Heart left ventricle (tissue), 16 donors: Measurements from ENCODE around the gene RAPGEF5. TPM values are rescaled to one million over a fixed set of nuclear protein-coding genes. Genes with fewer than 3 reads are reported as not detected.

Source experiments
- ATAC-seq, 4 donors: fragments of 200-7000 bp; cut with Tn5 transposase; one replicate each; pipeline ENCODE4 v1.9.1; 2020 to 2022; ENCODE audit warnings: moderate library complexity in 4 of 4, mild to moderate bottlenecking in 3 of 4, moderate number of reproducible peaks in 1 of 4
- DNase-seq, 5 donors: peaks; one replicate each; pipeline ENCODE4 v3.0.0-alpha.2; 2020
- H3K27ac ChIP-seq, 12 donors: fragments of 200-600 bp; sonication (generic) in 4 of 12; one replicate each; pipeline versions ENCODE4 v1.5.0 to v1.8.0; 2016 to 2022; ENCODE audit warnings: mild to moderate bottlenecking in 2 of 12
- H3K27me3 ChIP-seq, 9 donors: fragments of 200-600 bp; sonication (generic) in 2 of 9; one replicate each; pipeline versions ENCODE4 v1.5.1 to v1.8.0; 2016 to 2022; ENCODE audit warnings: mild to moderate bottlenecking in 3 of 9
- H3K36me3 ChIP-seq, 9 donors: fragments of 200-600 bp; sonication (generic) in 2 of 9; one replicate each; pipeline versions ENCODE4 v1.5.0 to v1.8.0; 2018 to 2022; ENCODE audit warnings: mild to moderate bottlenecking in 2 of 9
- H3K4me1 ChIP-seq, 12 donors: fragments of 200-600 bp; sonication (generic) in 4 of 12; one replicate each; pipeline versions ENCODE4 v1.5.0 to v1.8.0; 2016 to 2022; ENCODE audit warnings: mild to moderate bottlenecking in 3 of 12
- H3K4me3 ChIP-seq, 12 donors: fragments of 200-600 bp; sonication (generic) in 4 of 12; one replicate each; pipeline versions ENCODE4 v1.5.0 to v1.8.0; 2017 to 2022; ENCODE audit warnings: mild to moderate bottlenecking in 9 of 12, moderate library complexity in 4 of 12
- H3K9me3 ChIP-seq, 12 donors: fragments of 200-600 bp; sonication (generic) in 4 of 12; one replicate each; pipeline versions ENCODE4 v1.5.0 to v1.8.0; 2016 to 2022; ENCODE audit warnings: mild to moderate bottlenecking in 1 of 12
- POLR2A ChIP-seq, 2 donors: fragments of 450-650 bp; IDR thresholded peaks; one replicate each; pipeline ENCODE4 v1.6.1; 2017; ENCODE audit warnings: antibody characterized with exemption in 2 of 2, mild to moderate bottlenecking in 2 of 2, moderate library complexity in 2 of 2
- WGBS, 4 donors: extraction: QIAGEN DNeasy Blood & Tissue Kit in 2 of 4; methylation state at CpG; one replicate each; pipeline versions ENCODE4 v1.1.5 to v1.1.7; 2013 to 2018; 5-methylcytosine and 5-hydroxymethylcytosine counted together
- intact Hi-C, 10 donors: fragments of 100-400 bp; cut with DNase I; formaldehyde crosslinking; loops; one replicate each; pipeline versions ENCODE4 v1.11.1 to v1.14.2; 2022
- polyA plus RNA-seq, 2 donors: library from polyadenylated mRNA; stranded (reverse); fragments of 200-250 nt; gene quantifications; one replicate each; pipeline ENCODE4 v1.2.3, GENCODE V29; 2013
- total RNA-seq, 9 donors: library from RNA; depleted of rRNA in 2 of 9; stranded (reverse); fragments of >200 nt in 2 of 9; fragmentation: NEBNext Ultra II Directional in 3 of 9; extraction: Animal tissue kit (Norgen Biotek cat#: 25700) in 3 of 9; gene quantifications; one replicate each; pipeline versions ENCODE4 v1.1.0 to v1.2.4, GENCODE V29; 2016 to 2023
- TF ChIP-seq, protein P1 (sequence below), 12 donors: fragments of 200-600 bp; sonication (generic) in 4 of 12; IDR thresholded peaks; one replicate each; pipeline versions ENCODE4 v1.5.0 to v1.8.0; 2018 to 2022; ENCODE audit warnings: antibody characterized with exemption in 12 of 12, mild to moderate bottlenecking in 5 of 12
- donor health status: ischemic (EF 13 %, LVEDD 7.1; RV severe dilation, severe dysfunction).
- donor health status: healthy with polysubstance abuse.
- donor health status: DM: no; HTN: yes; CAD: no.
- donor health status: DM: no; HTN: no; CAD: no.
- donor health status: ischemic (EF 25% LVEDD 6.9; RV normal size, moderate dysfunction).
- donor health status: ischemic (EF 25% LVEDD 5.7; RV mildly dilated, moderate dysfunction).
- donor health status: healthy.
- donor health status: DM: yes; HTN: yes; CAD: no.
- donor health status: ischemic (EF 35%, LVEDD 5.7; RV mildly dilated, moderate dysfunction).
- donor health status: nonischemic (EF 11% LVEDD 7.7; RV severe dilation, severe dysfunction).
- donor health status: DM: yes; HTN: yes; CAD: no.
- donor health status: PGD.
- donor health status: ischemic (EF 29% LVEDD 5.4; RV normal size, mild dysfunction).
- donor health status: nonischemic (EF 23%, LVEDD 6.1; RV moderate dilation, normal function).

The RAPGEF5 gene
- total and polyA plus RNA-seq, 11 donors, result 3.9 to 37.9 (median 15.3) TPM

DNA sequence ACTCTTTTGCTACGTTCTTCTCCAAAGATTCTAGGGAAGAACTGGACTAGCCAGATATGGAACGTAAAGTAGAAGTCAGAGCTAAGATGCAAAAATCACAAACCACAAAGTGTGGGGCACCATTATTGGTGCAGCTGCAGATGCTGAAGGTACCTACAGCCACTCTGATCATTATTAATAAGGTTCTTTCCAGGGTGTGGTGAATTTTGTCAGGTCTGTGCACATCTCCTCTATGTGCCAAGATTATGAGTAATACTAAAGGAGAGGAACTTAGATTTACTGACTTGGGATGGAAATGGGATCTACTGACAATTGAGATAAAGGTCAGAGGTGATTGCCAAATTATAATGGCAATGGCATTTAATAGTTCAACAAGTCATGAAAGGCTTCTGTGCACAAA is 148.2 kb downstream of the RAPGEF5 start:
- intact Hi-C loops, result no loop called here
- H3K9me3 ChIP-seq, result no peaks in the 10 kb centered on the region
- peaks cover 4 to 92% (median 64%) of the 10 kb centered on the region in 12 donors for H3K4me1 ChIP-seq
- ATAC-seq (peak in 2 of 4 donors; percentile 12 to 40), DNase-seq (no peak)
- peaks cover 0 to 4% (median 0%) of the 10 kb centered on the region in 9 donors for H3K36me3 ChIP-seq
- H3K4me3 ChIP-seq, result no peak overlapping the region
- H3K27me3 ChIP-seq, result no peaks in the 10 kb centered on the region
- no peak for TF ChIP-seq POLR2A (IDR thresholded peaks at IDR 0.05)
- TF ChIP-seq, protein P1, sequence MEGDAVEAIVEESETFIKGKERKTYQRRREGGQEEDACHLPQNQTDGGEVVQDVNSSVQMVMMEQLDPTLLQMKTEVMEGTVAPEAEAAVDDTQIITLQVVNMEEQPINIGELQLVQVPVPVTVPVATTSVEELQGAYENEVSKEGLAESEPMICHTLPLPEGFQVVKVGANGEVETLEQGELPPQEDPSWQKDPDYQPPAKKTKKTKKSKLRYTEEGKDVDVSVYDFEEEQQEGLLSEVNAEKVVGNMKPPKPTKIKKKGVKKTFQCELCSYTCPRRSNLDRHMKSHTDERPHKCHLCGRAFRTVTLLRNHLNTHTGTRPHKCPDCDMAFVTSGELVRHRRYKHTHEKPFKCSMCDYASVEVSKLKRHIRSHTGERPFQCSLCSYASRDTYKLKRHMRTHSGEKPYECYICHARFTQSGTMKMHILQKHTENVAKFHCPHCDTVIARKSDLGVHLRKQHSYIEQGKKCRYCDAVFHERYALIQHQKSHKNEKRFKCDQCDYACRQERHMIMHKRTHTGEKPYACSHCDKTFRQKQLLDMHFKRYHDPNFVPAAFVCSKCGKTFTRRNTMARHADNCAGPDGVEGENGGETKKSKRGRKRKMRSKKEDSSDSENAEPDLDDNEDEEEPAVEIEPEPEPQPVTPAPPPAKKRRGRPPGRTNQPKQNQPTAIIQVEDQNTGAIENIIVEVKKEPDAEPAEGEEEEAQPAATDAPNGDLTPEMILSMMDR (IDR thresholded peaks at IDR 0.05), result no peak
- WGBS, 4 donors, result 33 to 83% (median 65%) methylated on average over 2 of the region's 2 CpGs
- peak overlapping the region in 6 of 12 donors; percentile 2 to 52 (median 18) for H3K27ac ChIP-seq

DNA sequence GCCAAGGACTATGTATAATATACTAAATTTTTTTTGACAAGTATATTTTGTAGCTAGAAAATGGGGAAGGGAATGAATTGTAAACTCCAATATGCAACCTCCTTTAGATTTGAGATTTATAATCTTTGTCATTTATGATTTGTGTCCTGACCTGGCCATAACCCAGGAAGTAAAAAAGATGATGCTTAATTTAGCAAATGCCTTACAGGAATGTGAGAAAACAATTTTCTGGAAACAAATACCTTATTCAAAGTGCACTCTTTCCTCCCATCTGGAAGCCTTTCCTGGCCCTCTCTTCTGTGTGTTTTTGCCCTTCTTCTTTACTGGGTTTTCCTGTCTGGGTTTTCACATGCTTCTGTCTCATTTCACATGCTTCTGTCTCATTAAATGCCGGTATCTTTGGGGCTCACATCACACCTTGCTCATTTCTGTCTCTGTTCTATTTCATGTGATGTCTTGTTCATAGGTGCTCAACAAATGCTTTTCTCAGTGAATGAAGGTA is 149.2 kb downstream of the RAPGEF5 start:
- WGBS, 4 donors, result 47 to 60% (median 54%) methylated on average over 1 of the region's 1 CpG
- Histone ChIP-seq H3K27me3 (no peaks in the 10 kb centered on the region), H3K4me1 (peaks cover 4 to 89% (median 60%) of the 10 kb centered on the region in 12 donors), H3K4me3 (no peak overlapping the region), H3K36me3 (peaks cover 0 to 14% (median 0%) of the 10 kb centered on the region in 9 donors), H3K27ac (peak overlapping the region in 7 of 12 donors; percentile 5 to 49 (median 17)), H3K9me3 (no peaks in the 10 kb centered on the region)
- DNase-seq, result no peak
- no peak for ATAC-seq
- no peak for TF ChIP-seq POLR2A (IDR thresholded peaks at IDR 0.05)
- TF ChIP-seq, protein P1 (IDR thresholded peaks at IDR 0.05), result no peak
- intact Hi-C loops, result no loop called here

DNA sequence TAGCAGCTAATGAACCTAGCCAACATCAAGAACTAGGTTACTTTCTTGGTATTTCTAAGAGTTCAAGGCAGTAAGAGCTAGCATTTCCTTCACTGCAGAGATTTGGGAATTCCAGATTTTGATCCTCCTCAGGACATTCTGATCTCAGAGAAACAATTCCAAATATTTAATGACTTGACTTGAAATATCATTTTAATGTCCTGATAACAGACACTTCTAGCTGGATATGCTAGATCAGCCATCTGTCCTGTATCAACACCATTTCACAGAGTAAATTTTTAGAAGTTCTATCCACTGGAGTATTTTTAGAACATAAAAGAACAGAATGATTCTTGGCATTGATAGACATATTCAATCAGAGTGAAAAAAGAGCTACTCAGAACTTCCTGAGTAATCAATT is 151.3 kb downstream of the RAPGEF5 start:
- ATAC-seq, result peak in 1 of 4 donors; percentile 63

DNA sequence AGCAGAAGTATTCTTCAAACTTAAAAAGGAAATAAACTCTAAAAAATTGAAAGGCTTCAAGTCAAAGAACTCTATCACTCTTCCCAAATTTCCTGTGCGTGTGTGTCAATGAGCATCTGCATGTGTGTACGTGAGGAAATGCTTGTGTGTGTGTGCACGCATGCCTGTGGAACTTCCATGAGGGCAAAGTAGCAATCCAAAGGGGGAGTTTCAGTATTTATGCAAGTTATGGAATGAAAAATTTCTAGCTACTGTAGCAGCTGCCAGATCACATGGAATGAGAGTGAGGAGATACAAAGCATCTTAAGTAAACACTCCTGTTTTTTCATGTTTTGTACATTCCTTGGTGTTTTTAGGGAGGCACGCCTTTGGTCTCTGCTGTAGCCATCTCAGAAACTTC is 152.6 kb downstream of the RAPGEF5 start:
- DNase-seq (no peak), ATAC-seq (no peak)
- Histone ChIP-seq H3K4me1 (peaks cover 4 to 83% (median 43%) of the 10 kb centered on the region in 12 donors), H3K36me3 (peaks cover 0 to 25% (median 0%) of the 10 kb centered on the region in 9 donors), H3K4me3 (no peak overlapping the region), H3K27me3 (no peaks in the 10 kb centered on the region), H3K27ac (peak overlapping the region in 4 of 12 donors; percentile 19 to 52 (median 40)), H3K9me3 (no peaks in the 10 kb centered on the region)
- 52 to 64% (median 58%) methylated on average over 4 of the region's 4 CpGs for WGBS, 4 donors
- intact Hi-C loops, result no loop called here
- no peak for TF ChIP-seq POLR2A (IDR thresholded peaks at IDR 0.05)
- TF ChIP-seq, protein P1 (IDR thresholded peaks at IDR 0.05), result no peak

More for the DNA sequence above, 151.3 kb downstream of the RAPGEF5 start:
- Histone ChIP-seq H3K27me3 (no peaks in the 10 kb centered on the region), H3K4me3 (no peak overlapping the region), H3K36me3 (peaks cover 0 to 23% (median 0%) of the 10 kb centered on the region in 9 donors), H3K27ac (peak overlapping the region in 9 of 12 donors; percentile 17 to 52 (median 29)), H3K4me1 (peaks cover 4 to 90% (median 52%) of the 10 kb centered on the region in 12 donors), H3K9me3 (no peaks in the 10 kb centered on the region)
- TF ChIP-seq POLR2A (IDR thresholded peaks at IDR 0.05), result no peak
- TF ChIP-seq, protein P1 (IDR thresholded peaks at IDR 0.05), result no peak
- intact Hi-C loops, result no loop called here
- DNase-seq, result no peak
